Right lobe of liver (tissue), 6 donors: ENCODE results near the gene EFEMP1. TPM values are rescaled to one million over a fixed set of nuclear protein-coding genes. Genes with fewer than 3 reads are reported as not detected.
A peak's percentile ranks its signal among the peaks of the same experiment; 100 is the strongest.

Experiments
- ATAC-seq, 4 donors: fragments of 200-7000 bp; cut with Tn5 transposase; one replicate each; pipeline ENCODE4 v1.9.1; 2020; ENCODE audit warnings: mild to moderate bottlenecking in 4 of 4, moderate library complexity in 4 of 4
- DNase-seq, 3 donors: peaks; one replicate each; pipeline ENCODE4 v3.0.0-alpha.2; 2020
- H3K27ac ChIP-seq, 3 donors: fragments of 200-600 bp; one replicate each; pipeline ENCODE4 v1.8.0; 2022
- H3K27me3 ChIP-seq, 2 donors: fragments of 200-600 bp; one replicate each; pipeline ENCODE4 v1.8.0; 2022
- H3K36me3 ChIP-seq, 4 donors: fragments of 200-600 bp; sonication (generic) in 1 of 4; one replicate each; pipeline versions ENCODE4 v1.5.1 to v1.8.0; 2017 to 2022; ENCODE audit warnings: control low read depth in 1 of 4
- H3K4me1 ChIP-seq, 4 donors: fragments of 200-600 bp; sonication (generic) in 1 of 4; one replicate each; pipeline versions ENCODE4 v1.5.1 to v1.8.0; 2017 to 2022; ENCODE audit warnings: control low read depth in 1 of 4
- H3K4me3 ChIP-seq, 3 donors: fragments of 200-600 bp; one replicate each; pipeline ENCODE4 v1.8.0; 2022
- H3K9me3 ChIP-seq, 4 donors: fragments of 200-600 bp; sonication (generic) in 1 of 4; one replicate each; pipeline versions ENCODE4 v1.5.1 to v1.8.0; 2017 to 2022; ENCODE audit warnings: control low read depth in 1 of 4
- POLR2A ChIP-seq: fragments of 450-650 bp; IDR thresholded peaks from one replicate; pipeline ENCODE4 v1.6.1; 2017; ENCODE audit warnings: antibody characterized with exemption, mild to moderate bottlenecking
- WGBS: methylation state at CpG from one replicate; pipeline ENCODE4 v1.1.6; 2018; ENCODE audit warnings: low coverage, low lambda C conversion rate; ENCODE audit not compliant: insufficient coverage; ENCODE audit errors: missing lambda C conversion rate; 5-methylcytosine and 5-hydroxymethylcytosine counted together
- intact Hi-C, 2 donors: fragments of 100-400 bp; cut with DNase I; formaldehyde crosslinking; loops; one replicate each; pipeline versions ENCODE4 v1.11.2 to v1.14.1; 2022
- long read RNA-seq: library from polyadenylated mRNA; unstranded; transcript quantifications from one replicate; pipeline ENCODE4 v2.0.0, GENCODE V29; 2019
- total RNA-seq, 6 experiments: library from RNA; depleted of rRNA in 2 of 6; stranded (reverse); fragments of >200 nt in 2 of 6; fragmentation: NEBNext Ultra II Directional in 3 of 6; extraction: Animal tissue kit (Norgen Biotek cat#: 25700) in 3 of 6; gene quantifications; one replicate each; pipeline versions ENCODE4 v1.1.0 to v1.2.4, GENCODE V29; 2016 to 2023
- TF ChIP-seq, protein P1 (sequence below), 4 donors: fragments of 200-600 bp in 3 of 4; fragments of 450-650 bp in 1 of 4; IDR thresholded peaks; one replicate each; pipeline versions ENCODE4 v1.5.1 to v1.8.0; 2016 to 2022; ENCODE audit warnings: antibody characterized with exemption in 4 of 4, mild to moderate bottlenecking in 2 of 4
- donor health status: DM: no; HTN: yes; CAD: no.
- donor health status: DM: no; HTN: no; CAD: no.
- donor health status: DM: no; HTN: no; CAD: no.
- donor health status: DM: no; HTN: yes; CAD: no.
- donor health status: DM: no; HTN: yes; CAD: no.

EFEMP1 gene, protein sequence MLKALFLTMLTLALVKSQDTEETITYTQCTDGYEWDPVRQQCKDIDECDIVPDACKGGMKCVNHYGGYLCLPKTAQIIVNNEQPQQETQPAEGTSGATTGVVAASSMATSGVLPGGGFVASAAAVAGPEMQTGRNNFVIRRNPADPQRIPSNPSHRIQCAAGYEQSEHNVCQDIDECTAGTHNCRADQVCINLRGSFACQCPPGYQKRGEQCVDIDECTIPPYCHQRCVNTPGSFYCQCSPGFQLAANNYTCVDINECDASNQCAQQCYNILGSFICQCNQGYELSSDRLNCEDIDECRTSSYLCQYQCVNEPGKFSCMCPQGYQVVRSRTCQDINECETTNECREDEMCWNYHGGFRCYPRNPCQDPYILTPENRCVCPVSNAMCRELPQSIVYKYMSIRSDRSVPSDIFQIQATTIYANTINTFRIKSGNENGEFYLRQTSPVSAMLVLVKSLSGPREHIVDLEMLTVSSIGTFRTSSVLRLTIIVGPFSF
- total RNA-seq: 10 to 100 TPM in 3 of 6 experiments, 1 to 10 TPM in 3; 2.4 to 36.8 (median 9.0) TPM
- long read RNA-seq, partial matches to known transcripts: 0 of 1 reads
- long read RNA-seq, other reads (novel, unspliced or antisense): 0 of 1 reads

DNA sequence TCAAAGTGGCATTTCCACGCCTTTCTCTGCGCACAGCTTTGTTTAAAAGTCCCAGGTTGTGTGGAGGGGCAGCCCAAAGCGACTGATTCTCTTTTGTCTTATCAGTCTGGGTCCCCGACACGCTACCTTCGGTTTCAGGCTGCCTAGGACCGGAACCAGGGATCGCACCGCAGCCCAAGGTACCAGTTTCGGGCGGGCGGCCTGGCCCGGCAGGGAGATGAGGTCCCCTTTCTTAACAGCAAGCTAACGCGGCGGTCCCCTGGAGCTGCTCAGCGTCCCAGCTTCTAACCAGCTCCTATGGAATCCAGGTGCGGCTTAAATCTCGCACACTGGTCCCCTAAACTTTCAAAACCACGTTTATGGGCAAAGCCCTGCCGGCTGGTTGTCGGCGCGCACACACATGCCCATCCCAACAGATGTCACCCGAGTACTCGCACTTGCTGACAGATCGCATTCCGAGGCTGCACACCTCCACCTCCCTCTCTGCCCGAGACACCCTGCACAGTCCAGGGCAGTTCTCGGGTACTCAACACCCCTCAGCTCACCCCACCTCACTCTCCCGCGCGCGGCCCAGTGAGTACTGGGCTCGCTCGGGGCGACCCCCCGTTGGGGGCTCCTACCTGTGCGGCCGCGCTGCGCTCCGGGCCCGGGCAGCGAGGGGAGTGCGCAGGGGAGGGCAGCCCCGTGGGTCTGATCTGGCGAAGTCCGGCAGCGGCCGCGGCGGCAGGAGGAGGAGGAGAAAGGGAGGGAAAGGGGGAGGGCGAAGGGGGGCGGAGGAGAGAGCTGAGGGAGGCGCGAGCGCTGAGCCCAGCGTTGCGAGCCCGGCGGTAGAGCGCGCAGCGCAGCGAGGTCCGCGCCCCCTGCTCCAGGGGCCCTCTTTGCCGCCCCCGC lies at the start of gene EFEMP1:
Gene EFEMP1, minus strand, starts transcription at position 692 of the 891 bp plus-strand sequence. CDS start 1,342 bp downstream, outside the sequence.
- DNase-seq (peak; percentile 28 to 57 (median 45)), ATAC-seq (peak; percentile 55 to 76 (median 68))
- no peaks in the 10 kb centered on the region for H3K27me3 ChIP-seq
- intact Hi-C loops: no loop called here
- H3K4me3 ChIP-seq: peak within 1 kb of the TSS; percentile 28 to 44 (median 33)
- H3K9me3 ChIP-seq: no peaks in the 10 kb centered on the region
- H3K4me1 ChIP-seq: peaks cover 0 to 12% (median 0%) of the 10 kb centered on the region in 4 donors
- WGBS: 2% methylated on average over 34 of the region's 70 CpGs
- no peak for TF ChIP-seq POLR2A
- TF ChIP-seq, protein P1, sequence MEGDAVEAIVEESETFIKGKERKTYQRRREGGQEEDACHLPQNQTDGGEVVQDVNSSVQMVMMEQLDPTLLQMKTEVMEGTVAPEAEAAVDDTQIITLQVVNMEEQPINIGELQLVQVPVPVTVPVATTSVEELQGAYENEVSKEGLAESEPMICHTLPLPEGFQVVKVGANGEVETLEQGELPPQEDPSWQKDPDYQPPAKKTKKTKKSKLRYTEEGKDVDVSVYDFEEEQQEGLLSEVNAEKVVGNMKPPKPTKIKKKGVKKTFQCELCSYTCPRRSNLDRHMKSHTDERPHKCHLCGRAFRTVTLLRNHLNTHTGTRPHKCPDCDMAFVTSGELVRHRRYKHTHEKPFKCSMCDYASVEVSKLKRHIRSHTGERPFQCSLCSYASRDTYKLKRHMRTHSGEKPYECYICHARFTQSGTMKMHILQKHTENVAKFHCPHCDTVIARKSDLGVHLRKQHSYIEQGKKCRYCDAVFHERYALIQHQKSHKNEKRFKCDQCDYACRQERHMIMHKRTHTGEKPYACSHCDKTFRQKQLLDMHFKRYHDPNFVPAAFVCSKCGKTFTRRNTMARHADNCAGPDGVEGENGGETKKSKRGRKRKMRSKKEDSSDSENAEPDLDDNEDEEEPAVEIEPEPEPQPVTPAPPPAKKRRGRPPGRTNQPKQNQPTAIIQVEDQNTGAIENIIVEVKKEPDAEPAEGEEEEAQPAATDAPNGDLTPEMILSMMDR (IDR thresholded peaks at IDR 0.05): no peak
- no peaks in the 10 kb centered on the region for H3K36me3 ChIP-seq
- H3K27ac ChIP-seq: no peak within 1 kb of the TSS

DNA sequence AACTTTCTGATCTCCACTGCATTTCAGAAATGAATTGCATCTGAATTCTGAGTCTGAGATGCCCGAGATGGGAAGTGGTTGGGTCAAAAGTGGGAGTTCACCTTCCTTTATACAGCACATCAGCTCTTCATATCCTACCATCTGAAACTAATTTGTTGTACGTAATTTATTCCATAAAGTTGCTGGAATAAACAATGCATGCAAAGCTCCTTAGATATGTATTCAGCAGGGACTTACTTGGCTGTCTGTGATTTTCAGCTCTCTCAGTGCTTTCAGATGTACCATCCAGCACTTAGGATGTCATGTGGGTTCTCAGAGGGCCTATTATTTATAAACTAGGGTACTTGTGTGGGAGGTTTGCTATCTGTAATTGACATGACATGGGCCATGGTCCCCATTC lies 46.9 kb upstream of the EFEMP1 start:
- Histone ChIP-seq H3K27ac (no peak overlapping the region), H3K9me3 (no peaks in the 10 kb centered on the region), H3K36me3 (no peaks in the 10 kb centered on the region), H3K27me3 (no peaks in the 10 kb centered on the region), H3K4me3 (no peak overlapping the region), H3K4me1 (no peaks in the 10 kb centered on the region)
- WGBS: 56% methylated on average over 2 of the region's 2 CpGs
- intact Hi-C loops: no loop called here
- no peak for ATAC-seq
- DNase-seq: no peak
- no peak for TF ChIP-seq POLR2A
- TF ChIP-seq, protein P1 (IDR thresholded peaks at IDR 0.05): no peak

DNA sequence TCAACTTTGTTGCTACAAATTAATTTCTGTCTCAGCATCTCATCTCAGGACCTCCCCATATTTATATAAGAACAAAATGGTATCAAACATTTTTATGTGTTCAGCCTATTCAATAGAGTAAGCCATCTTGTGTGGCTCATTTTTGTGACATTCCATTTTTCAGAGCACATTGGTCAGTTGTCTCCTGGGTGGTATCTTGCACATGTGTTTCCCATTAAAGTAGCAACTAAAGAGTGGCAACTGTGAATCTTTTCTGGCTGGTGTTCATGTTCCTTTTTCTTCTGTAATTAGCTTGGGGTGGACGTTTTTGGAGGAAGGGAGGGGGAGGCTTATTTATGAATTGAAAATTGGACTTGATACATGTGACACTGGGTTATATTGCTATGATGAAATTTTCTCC lies 45.4 kb upstream of the EFEMP1 start:
- no peak for ATAC-seq
- no peak overlapping the region for H3K27ac ChIP-seq
- no peak for DNase-seq
- H3K4me1 ChIP-seq: no peaks in the 10 kb centered on the region
- WGBS: 0% methylated on average over 1 of the region's 1 CpG
- no peaks in the 10 kb centered on the region for H3K36me3 ChIP-seq
- H3K27me3 ChIP-seq: no peaks in the 10 kb centered on the region
- TF ChIP-seq POLR2A: no peak
- TF ChIP-seq, protein P1 (IDR thresholded peaks at IDR 0.05): no peak
- H3K9me3 ChIP-seq: no peaks in the 10 kb centered on the region
- intact Hi-C loops: loop anchor here (10.0 kb wide), 2 partner anchors 194 to 204 kb away; no protein-coding TSS in a partner anchor
- no peak overlapping the region for H3K4me3 ChIP-seq

DNA sequence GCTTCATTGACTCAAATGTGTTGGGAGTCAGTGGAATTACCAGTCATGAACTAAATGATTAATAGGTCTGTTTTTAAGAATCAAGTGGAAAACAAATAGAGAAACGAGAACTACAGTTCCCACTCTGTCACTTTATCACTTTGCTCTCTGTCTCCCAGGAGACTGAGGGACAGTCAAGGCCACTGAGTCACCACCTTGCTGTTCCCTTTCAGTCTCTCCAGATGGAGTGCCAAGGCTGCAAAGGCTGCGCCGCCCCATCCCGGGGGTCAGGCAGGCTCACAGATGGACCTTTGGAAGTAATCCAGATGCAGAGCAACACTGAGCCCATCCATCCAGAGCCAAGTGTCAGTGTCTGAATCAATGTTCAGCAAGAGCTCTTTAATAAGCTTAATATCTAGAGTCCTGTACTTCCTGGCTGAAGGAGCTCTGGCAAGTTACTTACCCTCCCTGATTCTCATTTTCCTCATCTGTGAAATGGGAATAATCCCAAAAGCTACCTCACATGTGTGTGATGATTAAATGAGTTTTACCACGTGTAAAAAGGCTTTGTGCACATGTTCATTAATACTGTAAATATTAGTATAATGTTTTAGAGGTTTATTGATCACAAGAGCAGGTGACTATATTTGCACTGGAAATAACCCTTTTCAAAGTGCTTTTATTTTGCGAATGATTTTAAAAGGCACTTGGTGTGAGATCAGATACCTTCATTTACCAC lies 43.0 kb upstream of the EFEMP1 start:
- no peak overlapping the region for H3K27ac ChIP-seq
- ATAC-seq: peak in 3 of 4 donors; percentile 28 to 55 (median 52)
- 43% methylated on average over 6 of the region's 6 CpGs for WGBS
- no peak overlapping the region for H3K4me3 ChIP-seq
- H3K27me3 ChIP-seq: no peaks in the 10 kb centered on the region
- no peaks in the 10 kb centered on the region for H3K9me3 ChIP-seq
- H3K36me3 ChIP-seq: no peaks in the 10 kb centered on the region
- DNase-seq: no peak
- H3K4me1 ChIP-seq: no peaks in the 10 kb centered on the region
- TF ChIP-seq POLR2A: no peak
- TF ChIP-seq, protein P1 (IDR thresholded peaks at IDR 0.05): no peak
- intact Hi-C loops: loop anchor here (10.0 kb wide), 2 partner anchors 192 to 202 kb away; no protein-coding TSS in a partner anchor
